ENCODE data around the gene USP44.

DNA sequence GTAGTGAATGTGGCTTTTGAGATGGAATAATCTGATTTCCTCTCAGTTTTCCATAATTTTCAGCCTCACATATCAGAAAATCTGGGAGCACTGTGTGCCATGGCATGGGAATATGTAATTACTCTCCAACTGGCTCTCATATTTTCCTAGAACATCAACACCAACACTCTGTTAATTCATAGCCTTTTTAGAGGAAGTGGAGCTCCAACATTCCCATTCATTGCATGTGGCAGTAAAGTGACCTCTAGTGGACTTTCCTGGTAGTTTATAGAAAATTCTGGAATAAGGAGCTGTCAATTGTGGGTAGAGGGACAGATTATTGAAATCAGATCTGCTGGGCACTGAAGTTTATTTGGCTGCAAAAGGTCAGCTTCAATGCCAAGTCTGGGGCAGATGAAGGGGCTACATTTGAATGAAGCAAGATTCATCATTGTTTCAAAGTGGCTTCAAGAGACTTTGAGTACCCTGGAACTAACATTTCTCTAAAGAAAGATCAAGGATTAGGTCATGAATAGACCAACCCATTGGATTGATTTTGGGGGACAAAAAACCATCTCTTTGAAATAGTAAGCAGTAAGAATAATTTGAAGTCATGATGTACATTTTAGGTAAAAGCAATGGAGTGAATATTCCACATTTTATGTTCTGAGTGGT is 23.6 kb upstream of the USP44 start:
- TF ChIP-seq ZNF24 (IDR thresholded peaks at IDR 0.05), result no peak
- TF ChIP-seq, protein P1, sequence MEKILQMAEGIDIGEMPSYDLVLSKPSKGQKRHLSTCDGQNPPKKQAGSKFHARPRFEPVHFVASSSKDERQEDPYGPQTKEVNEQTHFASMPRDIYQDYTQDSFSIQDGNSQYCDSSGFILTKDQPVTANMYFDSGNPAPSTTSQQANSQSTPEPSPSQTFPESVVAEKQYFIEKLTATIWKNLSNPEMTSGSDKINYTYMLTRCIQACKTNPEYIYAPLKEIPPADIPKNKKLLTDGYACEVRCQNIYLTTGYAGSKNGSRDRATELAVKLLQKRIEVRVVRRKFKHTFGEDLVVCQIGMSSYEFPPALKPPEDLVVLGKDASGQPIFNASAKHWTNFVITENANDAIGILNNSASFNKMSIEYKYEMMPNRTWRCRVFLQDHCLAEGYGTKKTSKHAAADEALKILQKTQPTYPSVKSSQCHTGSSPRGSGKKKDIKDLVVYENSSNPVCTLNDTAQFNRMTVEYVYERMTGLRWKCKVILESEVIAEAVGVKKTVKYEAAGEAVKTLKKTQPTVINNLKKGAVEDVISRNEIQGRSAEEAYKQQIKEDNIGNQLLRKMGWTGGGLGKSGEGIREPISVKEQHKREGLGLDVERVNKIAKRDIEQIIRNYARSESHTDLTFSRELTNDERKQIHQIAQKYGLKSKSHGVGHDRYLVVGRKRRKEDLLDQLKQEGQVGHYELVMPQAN (conservative IDR thresholded peaks at IDR 0.05), result no peak
- no peak for TF ChIP-seq NBN (IDR thresholded peaks at IDR 0.05)
- TF ChIP-seq, protein P2, sequence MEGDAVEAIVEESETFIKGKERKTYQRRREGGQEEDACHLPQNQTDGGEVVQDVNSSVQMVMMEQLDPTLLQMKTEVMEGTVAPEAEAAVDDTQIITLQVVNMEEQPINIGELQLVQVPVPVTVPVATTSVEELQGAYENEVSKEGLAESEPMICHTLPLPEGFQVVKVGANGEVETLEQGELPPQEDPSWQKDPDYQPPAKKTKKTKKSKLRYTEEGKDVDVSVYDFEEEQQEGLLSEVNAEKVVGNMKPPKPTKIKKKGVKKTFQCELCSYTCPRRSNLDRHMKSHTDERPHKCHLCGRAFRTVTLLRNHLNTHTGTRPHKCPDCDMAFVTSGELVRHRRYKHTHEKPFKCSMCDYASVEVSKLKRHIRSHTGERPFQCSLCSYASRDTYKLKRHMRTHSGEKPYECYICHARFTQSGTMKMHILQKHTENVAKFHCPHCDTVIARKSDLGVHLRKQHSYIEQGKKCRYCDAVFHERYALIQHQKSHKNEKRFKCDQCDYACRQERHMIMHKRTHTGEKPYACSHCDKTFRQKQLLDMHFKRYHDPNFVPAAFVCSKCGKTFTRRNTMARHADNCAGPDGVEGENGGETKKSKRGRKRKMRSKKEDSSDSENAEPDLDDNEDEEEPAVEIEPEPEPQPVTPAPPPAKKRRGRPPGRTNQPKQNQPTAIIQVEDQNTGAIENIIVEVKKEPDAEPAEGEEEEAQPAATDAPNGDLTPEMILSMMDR (IDR thresholded peaks at IDR 0.05 in 2 of 3, conservative IDR thresholded peaks at IDR 0.05 in 1 of 3; ENCODE audit: control insufficient read depth in 2 of 3, extremely low read depth in 1 of 3, insufficient read depth in 1 of 3, low read depth in 3 of 3, low read length in 3 of 3), result peak; percentile 28 to 43 (median 31); a peak in 4 of 6 replicates
- no peak for TF ChIP-seq BMI1 (IDR thresholded peaks at IDR 0.05; ENCODE audit: borderline replicate concordance)
- no peak for TF ChIP-seq ZNF274 (IDR thresholded peaks at IDR 0.05; ENCODE audit: insufficient read depth, insufficient read length)
- no peak for TF ChIP-seq TARDBP (IDR thresholded peaks at IDR 0.05; ENCODE audit: borderline replicate concordance)
- no peak for TF ChIP-seq HDAC6 (IDR thresholded peaks at IDR 0.05; ENCODE audit: unreplicated experiment)
- TF ChIP-seq, protein P3, sequence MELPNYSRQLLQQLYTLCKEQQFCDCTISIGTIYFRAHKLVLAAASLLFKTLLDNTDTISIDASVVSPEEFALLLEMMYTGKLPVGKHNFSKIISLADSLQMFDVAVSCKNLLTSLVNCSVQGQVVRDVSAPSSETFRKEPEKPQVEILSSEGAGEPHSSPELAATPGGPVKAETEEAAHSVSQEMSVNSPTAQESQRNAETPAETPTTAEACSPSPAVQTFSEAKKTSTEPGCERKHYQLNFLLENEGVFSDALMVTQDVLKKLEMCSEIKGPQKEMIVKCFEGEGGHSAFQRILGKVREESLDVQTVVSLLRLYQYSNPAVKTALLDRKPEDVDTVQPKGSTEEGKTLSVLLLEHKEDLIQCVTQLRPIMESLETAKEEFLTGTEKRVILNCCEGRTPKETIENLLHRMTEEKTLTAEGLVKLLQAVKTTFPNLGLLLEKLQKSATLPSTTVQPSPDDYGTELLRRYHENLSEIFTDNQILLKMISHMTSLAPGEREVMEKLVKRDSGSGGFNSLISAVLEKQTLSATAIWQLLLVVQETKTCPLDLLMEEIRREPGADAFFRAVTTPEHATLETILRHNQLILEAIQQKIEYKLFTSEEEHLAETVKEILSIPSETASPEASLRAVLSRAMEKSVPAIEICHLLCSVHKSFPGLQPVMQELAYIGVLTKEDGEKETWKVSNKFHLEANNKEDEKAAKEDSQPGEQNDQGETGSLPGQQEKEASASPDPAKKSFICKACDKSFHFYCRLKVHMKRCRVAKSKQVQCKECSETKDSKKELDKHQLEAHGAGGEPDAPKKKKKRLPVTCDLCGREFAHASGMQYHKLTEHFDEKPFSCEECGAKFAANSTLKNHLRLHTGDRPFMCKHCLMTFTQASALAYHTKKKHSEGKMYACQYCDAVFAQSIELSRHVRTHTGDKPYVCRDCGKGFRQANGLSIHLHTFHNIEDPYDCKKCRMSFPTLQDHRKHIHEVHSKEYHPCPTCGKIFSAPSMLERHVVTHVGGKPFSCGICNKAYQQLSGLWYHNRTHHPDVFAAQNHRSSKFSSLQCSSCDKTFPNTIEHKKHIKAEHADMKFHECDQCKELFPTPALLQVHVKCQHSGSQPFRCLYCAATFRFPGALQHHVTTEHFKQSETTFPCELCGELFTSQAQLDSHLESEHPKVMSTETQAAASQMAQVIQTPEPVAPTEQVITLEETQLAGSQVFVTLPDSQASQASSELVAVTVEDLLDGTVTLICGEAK (IDR thresholded peaks at IDR 0.05; ENCODE audit: borderline replicate concordance), result no peak
- no peak for TF ChIP-seq ZZZ3 (IDR thresholded peaks at IDR 0.05; ENCODE audit: control insufficient read depth, insufficient read length, low read depth)
- no peak for TF ChIP-seq CREB1 (IDR thresholded peaks at IDR 0.05; ENCODE audit: low read depth)
- TF ChIP-seq, protein P4, sequence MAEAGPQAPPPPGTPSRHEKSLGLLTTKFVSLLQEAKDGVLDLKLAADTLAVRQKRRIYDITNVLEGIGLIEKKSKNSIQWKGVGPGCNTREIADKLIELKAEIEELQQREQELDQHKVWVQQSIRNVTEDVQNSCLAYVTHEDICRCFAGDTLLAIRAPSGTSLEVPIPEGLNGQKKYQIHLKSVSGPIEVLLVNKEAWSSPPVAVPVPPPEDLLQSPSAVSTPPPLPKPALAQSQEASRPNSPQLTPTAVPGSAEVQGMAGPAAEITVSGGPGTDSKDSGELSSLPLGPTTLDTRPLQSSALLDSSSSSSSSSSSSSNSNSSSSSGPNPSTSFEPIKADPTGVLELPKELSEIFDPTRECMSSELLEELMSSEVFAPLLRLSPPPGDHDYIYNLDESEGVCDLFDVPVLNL (IDR thresholded peaks at IDR 0.05; ENCODE audit: low read depth, low read length), result no peak
- TF ChIP-seq POLR2A (IDR thresholded peaks at IDR 0.05; ENCODE audit: low read depth, low read length), result no peak

All from GM12878 (cell line).